Gastrocnemius medialis (tissue), 4 donors: ENCODE results near the gene XPA.

ENCODE experiments used
- POLR2A ChIP-seq, 2 donors: fragments of 450-650 bp; IDR thresholded peaks; one replicate each; pipeline ENCODE4 v1.6.1; 2017; ENCODE audit warnings: antibody characterized with exemption in 2 of 2, mild to moderate bottlenecking in 2 of 2, moderate library complexity in 2 of 2
- TF ChIP-seq, protein P1 (sequence below), 5 experiments: fragments of 450-650 bp in 3 of 5; fragments of 200-600 bp in 2 of 5; sonication (generic) in 2 of 5; IDR thresholded peaks in 4 of 5; conservative IDR thresholded peaks in 1 of 5; 1 replicate in 4 of 5; 2 replicates in 1 of 5; pipeline ENCODE4 v1.5.1; 2016 to 2019; ENCODE audit warnings: antibody characterized with exemption in 5 of 5, mild to moderate bottlenecking in 3 of 5, moderate library complexity in 3 of 5

DNA sequence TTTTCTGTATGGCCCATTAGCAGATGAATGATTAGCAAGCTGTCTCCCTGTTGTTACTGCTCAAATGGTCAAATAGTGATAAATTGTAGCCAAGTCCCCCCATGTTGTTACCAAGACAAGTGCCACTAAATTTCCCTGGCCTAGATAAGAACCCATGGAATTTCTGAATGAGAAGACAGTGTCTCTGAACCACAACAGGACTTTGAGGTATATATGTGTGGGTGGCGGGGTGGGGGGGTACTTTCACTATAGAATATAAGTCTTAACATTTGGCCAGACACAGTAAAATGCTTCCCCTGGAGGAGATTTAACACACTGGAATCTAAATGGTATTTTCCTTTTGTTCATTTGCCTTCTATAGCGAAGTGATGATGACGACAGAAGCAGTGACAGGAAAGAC is 28.7 kb downstream of the XPA start:
- TF ChIP-seq POLR2A (IDR thresholded peaks at IDR 0.05) = no peak
- TF ChIP-seq, protein P1, sequence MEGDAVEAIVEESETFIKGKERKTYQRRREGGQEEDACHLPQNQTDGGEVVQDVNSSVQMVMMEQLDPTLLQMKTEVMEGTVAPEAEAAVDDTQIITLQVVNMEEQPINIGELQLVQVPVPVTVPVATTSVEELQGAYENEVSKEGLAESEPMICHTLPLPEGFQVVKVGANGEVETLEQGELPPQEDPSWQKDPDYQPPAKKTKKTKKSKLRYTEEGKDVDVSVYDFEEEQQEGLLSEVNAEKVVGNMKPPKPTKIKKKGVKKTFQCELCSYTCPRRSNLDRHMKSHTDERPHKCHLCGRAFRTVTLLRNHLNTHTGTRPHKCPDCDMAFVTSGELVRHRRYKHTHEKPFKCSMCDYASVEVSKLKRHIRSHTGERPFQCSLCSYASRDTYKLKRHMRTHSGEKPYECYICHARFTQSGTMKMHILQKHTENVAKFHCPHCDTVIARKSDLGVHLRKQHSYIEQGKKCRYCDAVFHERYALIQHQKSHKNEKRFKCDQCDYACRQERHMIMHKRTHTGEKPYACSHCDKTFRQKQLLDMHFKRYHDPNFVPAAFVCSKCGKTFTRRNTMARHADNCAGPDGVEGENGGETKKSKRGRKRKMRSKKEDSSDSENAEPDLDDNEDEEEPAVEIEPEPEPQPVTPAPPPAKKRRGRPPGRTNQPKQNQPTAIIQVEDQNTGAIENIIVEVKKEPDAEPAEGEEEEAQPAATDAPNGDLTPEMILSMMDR (IDR thresholded peaks at IDR 0.05 in 4 of 5, conservative IDR thresholded peaks at IDR 0.05 in 1 of 5) = no peak
